ENCODE results near the gene ARMCX5.
A peak's percentile ranks its signal among the peaks of the same experiment; 100 is the strongest.

ARMCX5 gene

DNA sequence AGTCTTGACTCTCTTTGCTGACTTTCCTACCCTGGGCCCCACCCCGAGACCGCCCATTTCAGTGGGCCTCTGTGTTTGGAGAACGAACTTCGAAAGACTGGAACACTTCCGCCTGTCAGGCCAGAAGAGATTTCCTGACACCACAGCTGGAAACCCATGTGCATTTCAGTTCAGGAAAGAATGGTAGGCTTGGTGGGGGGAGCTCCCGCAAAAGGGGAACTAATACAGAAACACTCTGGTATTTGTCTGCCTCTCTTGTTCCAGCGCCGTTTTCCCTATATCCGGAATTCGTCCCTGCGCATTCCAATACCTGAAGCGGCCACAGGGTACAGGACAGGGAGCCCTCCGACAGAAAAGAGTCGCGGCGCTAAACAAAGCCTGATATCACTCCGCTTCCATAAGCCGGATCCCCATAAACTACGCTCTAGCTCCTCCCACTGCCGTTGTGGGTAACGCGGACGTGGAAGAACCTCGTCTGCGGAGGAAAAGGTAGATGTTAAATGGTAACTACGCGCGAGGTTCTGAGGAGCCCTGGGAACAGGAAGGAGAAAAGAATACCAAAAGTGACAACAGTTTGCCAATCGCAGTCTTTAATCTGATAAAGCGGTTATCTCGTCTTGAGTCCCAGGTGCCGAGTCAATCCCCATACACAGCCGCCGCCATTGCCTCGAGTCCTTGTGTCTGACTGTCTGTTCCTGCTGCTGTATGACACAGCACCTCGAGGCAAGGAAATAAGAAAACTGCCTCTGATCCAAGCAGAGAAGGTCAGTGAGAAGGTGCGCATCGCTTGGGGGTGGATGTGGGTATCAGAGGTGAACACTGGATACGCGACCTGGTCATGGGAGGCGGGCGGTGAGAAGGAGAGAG, at the start of gene ARMCX5:
Gene ARMCX5 (plus strand): TSS at position 432 of the 867 bp plus-strand sequence. CDS start 2,627 bp downstream, outside the sequence.
- peak; percentile 71 for DNase-seq

GRCh38 chrX:102558607-102559006, 40.7 kb upstream of the ARMCX5 start:
- DNase-seq: no peak

- DNase-seq: no peak
Measured at GRCh38 chrX:102560423-102561068, 38.8 kb upstream of the ARMCX5 start.

- DNase-seq: no peak
Measured at GRCh38 chrX:102580891-102581290, 18.4 kb upstream of the ARMCX5 start.

DNA sequence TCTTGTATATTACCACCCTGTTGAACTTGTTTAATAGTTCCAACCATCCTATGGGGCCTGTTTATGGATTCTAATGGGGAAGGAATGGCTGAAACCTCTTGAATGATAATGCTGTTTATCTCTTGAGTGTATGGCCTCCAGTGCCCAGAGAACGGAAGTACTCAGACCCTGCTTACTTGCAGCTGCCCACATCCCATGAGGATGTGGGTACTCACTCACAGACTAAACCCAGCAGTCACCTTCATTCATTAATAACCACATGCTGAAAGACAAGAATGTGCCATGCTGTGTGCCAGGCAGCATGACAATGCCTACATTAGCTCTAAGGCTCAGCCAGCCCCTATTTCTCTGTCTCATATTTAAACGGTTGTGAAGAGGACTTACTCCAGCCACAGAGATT, 5.9 kb upstream of the ARMCX5 start:
- DNase-seq: no peak

DNA sequence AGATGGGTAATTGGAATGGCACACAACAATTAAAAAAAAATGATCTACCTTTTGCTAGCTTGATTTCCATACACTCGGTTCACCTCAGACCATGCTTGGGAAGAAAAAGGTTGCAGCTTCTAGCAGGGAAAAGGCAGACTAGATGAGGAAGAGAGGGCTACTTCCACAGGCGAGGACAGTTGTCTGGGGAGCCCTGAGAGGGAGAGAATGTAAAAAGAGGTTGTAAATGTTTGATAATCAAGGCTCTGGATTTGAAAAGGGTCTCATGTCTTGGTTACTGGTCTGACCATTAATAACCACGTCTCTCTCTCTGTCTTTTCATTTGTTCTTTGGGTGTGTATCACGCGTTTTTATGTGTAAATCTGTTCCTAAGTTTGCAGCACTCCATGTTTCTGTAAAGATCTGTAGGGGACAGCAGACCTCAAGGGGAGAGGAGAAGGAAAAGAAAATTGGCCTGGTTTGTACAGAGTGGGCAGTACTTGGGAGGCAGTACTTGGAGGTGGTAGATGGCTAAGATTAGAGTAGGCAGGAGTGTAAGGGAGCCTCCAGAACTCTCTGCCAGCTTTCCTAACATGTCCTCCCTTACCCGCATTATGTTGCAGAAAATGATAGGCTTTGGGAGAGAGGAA, 750 bp downstream of the ARMCX5 start:
- no peak for DNase-seq

DNA sequence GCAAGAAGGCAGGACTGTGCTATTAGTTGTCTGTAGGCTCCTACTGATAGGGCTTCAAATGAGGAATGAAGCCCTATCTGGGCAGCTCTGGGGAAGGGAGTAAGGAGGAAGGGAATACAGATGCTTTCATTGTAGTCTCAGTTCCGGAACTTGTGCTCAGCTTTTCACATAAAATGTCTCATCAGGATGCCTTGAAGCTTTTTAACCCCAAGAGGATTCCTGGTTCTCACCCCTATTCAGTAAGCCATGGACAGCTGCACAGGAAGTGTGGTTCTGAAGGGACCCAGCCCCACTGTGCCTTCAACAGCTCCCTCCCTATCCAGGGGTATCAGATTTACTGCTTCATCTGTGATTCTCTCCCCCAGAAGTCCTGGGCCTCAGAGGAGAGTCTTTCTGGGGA, 5.0 kb downstream of the ARMCX5 start:
- DNase-seq: no peak

GRCh38 chrX:102606115-102606514, 6.8 kb downstream of the ARMCX5 start:
- DNase-seq: no peak

DNA sequence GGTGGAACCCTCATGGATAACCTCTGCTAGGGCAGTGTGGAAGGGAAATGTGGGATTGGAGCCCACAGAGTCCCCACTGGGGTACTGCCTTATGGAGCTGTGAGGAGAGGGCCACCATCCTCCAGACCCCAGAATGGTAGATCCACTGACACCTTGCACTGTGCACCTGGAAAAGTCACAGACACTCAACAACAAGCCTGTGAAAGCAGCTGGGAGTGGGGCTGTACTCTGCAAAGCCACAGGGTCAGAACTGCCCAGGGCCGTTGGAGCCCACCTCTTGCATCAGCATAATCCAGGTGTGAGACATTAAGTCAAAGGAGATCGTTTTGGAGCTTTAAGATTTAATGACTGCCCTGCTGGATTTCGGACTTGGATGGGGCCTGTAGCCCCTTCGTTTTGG, 11.6 kb downstream of the ARMCX5 start:
- no peak for DNase-seq

GRCh38 chrX:102624105-102624504, 24.8 kb downstream of the ARMCX5 start:
- no peak for DNase-seq

GRCh38 chrX:102627640-102628039, 28.3 kb downstream of the ARMCX5 start:
- no peak for DNase-seq

GRCh38 chrX:102637561-102637960, 38.2 kb downstream of the ARMCX5 start:
- DNase-seq: no peak

- no peak for DNase-seq
Measured at GRCh38 chrX:102650903-102651241, 51.6 kb downstream of the ARMCX5 start.

- no peak for DNase-seq
Measured at GRCh38 chrX:102651242-102652011, 52.1 kb downstream of the ARMCX5 start, which contains the start of gene GPRASP1. Gene GPRASP1 (plus strand): TSS chrX:102651483. CDS start chrX:102653914, 2,431 bp downstream.

GRCh38 chrX:102652031-102652688, 52.8 kb downstream of the ARMCX5 start:
- peak; percentile 26 for DNase-seq

Data from activated CD4-positive, alpha-beta T cell treated with anti-CD3 and anti-CD28 coated beads, Interleukin-2, amount 50 U/mL, for 16 hours (primary cell).